Uterus (tissue), 2 donors: ENCODE results near the gene LMCD1.

Experiments used
- POLR2A ChIP-seq, 2 donors: fragments of 450-650 bp; IDR thresholded peaks; one replicate each; pipeline ENCODE4 v1.6.1; 2016; ENCODE audit warnings: antibody characterized with exemption in 2 of 2, mild to moderate bottlenecking in 1 of 2, moderate library complexity in 1 of 2
- TF ChIP-seq, protein P1 (sequence below), 4 experiments: fragments of 200-600 bp in 2 of 4; fragments of 450-650 bp in 2 of 4; sonication (generic) in 2 of 4; IDR thresholded peaks; one replicate each; pipeline ENCODE4 v1.5.1; 2016 to 2019; ENCODE audit warnings: antibody characterized with exemption in 4 of 4, mild to moderate bottlenecking in 2 of 4, moderate library complexity in 1 of 4

DNA sequence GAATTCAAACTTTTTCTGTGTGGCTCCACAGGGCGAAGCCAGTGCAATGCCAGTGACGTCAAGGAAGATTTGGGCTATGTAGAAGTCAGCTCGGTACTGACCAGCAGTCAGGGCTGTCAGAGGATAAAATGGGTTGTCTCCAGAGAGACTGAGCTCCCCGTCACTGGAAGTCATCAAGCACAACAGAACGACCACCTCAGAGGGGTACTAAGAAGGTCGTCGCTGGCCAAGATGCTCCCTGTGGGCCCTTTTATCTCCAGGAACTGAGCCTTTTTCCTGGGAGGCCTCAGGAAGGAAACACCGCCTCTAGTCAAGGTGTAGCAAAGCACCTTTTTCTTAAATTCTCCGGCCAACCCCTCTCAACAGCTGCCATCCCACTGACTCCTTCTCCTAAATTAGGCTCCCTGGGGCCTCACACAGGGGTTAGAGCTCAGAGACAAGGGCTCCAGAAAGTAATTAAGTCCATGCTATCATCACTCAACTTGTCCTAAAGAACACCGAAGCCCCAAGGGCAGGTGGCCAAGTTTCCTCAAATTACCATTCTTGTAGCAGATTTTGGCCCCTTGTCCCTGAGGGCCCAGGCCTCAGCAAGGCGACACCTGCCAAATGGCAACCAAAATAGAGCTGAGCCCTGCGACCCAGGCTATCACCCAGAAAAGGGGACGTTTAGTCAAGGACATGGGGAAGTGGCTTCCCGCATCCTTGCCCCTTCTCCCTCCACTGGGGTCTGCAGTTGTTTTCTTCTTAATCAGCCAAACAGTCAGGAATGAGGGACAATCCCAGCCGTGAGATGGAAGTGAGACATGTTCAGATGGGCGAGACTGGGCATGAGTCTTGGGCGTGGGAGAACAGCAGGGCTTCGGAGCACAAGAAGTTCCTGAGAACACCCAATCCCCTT is 94.9 kb downstream of the LMCD1 start:
- no peak for TF ChIP-seq POLR2A (IDR thresholded peaks at IDR 0.05)
- TF ChIP-seq, protein P1, sequence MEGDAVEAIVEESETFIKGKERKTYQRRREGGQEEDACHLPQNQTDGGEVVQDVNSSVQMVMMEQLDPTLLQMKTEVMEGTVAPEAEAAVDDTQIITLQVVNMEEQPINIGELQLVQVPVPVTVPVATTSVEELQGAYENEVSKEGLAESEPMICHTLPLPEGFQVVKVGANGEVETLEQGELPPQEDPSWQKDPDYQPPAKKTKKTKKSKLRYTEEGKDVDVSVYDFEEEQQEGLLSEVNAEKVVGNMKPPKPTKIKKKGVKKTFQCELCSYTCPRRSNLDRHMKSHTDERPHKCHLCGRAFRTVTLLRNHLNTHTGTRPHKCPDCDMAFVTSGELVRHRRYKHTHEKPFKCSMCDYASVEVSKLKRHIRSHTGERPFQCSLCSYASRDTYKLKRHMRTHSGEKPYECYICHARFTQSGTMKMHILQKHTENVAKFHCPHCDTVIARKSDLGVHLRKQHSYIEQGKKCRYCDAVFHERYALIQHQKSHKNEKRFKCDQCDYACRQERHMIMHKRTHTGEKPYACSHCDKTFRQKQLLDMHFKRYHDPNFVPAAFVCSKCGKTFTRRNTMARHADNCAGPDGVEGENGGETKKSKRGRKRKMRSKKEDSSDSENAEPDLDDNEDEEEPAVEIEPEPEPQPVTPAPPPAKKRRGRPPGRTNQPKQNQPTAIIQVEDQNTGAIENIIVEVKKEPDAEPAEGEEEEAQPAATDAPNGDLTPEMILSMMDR (IDR thresholded peaks at IDR 0.05) = no peak
